ENCODE measurements around the gene CARF. TPM values are rescaled to one million over a fixed set of nuclear protein-coding genes. Genes with fewer than 3 reads are reported as not detected.

Gene CARF
- total and polyA plus RNA-seq, 2 donors from 2014 or later: 2.7 to 12.6 TPM

DNA sequence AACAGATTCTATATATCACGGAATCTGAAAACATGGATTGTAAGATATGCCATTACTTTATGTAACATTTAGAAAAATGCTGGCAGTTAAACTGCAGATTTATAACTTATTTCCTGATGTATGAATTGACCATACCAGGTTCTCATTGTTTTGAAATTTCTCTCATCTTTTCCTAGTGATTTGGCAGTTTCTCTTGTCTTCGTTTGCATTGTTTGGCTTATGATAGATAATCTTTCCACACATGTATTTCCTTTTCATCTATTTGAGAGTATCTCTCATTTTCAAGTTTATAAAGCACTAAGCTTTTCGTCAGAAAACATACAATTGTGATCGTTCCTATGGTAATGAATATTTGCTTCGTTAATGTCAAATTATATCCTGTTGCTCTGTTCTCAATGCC, 118.9 kb downstream of the CARF start:
- Histone ChIP-seq H3K9ac (ENCODE audit: low read length in 3 of 3) (no peak overlapping the region), H3K4me3 (ENCODE audit: low read length in 3 of 3) (no peak overlapping the region), H3K27me3 (ENCODE audit: control insufficient read depth, insufficient read depth, low read length) (no peaks in the 10 kb centered on the region), H3K27ac (ENCODE audit: low read depth in 2 of 2, low read length in 2 of 2) (no peak overlapping the region), H3K4me1 (ENCODE audit: control insufficient read depth in 2 of 3, insufficient read depth in 2 of 3, low read depth in 1 of 3, low read length in 3 of 3) (peaks cover 0 to 3% (median 0%) of the 10 kb centered on the region in 3 donors), H3K36me3 (ENCODE audit: control insufficient read depth in 2 of 3, insufficient read depth in 3 of 3, low read length in 3 of 3) (no peaks in the 10 kb centered on the region), H3K9me3 (ENCODE audit: control insufficient read depth in 2 of 3, insufficient read depth in 1 of 3, low read length in 3 of 3) (no peaks in the 10 kb centered on the region)
- FAIRE-seq (no peak), DNase-seq (no peak)
- intact Hi-C loops (cut with DNase I): no loop called here
- TF ChIP-seq, protein P1, sequence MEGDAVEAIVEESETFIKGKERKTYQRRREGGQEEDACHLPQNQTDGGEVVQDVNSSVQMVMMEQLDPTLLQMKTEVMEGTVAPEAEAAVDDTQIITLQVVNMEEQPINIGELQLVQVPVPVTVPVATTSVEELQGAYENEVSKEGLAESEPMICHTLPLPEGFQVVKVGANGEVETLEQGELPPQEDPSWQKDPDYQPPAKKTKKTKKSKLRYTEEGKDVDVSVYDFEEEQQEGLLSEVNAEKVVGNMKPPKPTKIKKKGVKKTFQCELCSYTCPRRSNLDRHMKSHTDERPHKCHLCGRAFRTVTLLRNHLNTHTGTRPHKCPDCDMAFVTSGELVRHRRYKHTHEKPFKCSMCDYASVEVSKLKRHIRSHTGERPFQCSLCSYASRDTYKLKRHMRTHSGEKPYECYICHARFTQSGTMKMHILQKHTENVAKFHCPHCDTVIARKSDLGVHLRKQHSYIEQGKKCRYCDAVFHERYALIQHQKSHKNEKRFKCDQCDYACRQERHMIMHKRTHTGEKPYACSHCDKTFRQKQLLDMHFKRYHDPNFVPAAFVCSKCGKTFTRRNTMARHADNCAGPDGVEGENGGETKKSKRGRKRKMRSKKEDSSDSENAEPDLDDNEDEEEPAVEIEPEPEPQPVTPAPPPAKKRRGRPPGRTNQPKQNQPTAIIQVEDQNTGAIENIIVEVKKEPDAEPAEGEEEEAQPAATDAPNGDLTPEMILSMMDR (IDR thresholded peaks at IDR 0.05; ENCODE audit: borderline replicate concordance, extremely low read depth, insufficient read depth): no peak

DNA sequence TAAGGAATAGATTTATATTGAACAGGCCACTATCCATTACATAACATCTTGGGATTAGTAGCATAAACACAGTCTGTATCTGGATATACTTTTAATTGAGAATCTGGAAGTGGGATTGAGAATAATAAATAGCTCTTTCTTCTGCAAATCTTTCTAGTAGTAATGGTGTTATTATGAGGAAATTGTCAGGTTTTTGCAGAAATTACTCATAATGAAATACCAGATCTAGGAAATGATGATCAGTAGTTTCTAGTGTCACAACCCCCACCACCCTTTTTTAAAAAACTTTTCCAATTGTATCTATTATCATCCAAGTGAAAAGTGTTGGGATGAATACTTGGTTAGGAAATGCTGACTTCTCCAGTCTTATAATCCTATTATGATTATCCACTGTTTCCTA, 121.3 kb downstream of the CARF start:
- TF ChIP-seq, protein P1 (IDR thresholded peaks at IDR 0.05; ENCODE audit: borderline replicate concordance, extremely low read depth, insufficient read depth): no peak
- FAIRE-seq: no peak
- H3K27me3 ChIP-seq (ENCODE audit: control insufficient read depth, insufficient read depth, low read length): no peaks in the 10 kb centered on the region
- no peak overlapping the region for H3K9ac ChIP-seq (ENCODE audit: low read length in 3 of 3)
- H3K27ac ChIP-seq (ENCODE audit: low read depth in 2 of 2, low read length in 2 of 2): no peak overlapping the region
- no peak overlapping the region for H3K4me3 ChIP-seq (ENCODE audit: low read length in 3 of 3)
- DNase-seq: no peak
- H3K4me1 ChIP-seq (ENCODE audit: control insufficient read depth in 2 of 3, insufficient read depth in 2 of 3, low read depth in 1 of 3, low read length in 3 of 3): peaks cover 0 to 5% (median 0%) of the 10 kb centered on the region in 3 donors
- H3K9me3 ChIP-seq (ENCODE audit: control insufficient read depth in 2 of 3, insufficient read depth in 1 of 3, low read length in 3 of 3): no peaks in the 10 kb centered on the region
- intact Hi-C loops (cut with DNase I): no loop called here
- no peaks in the 10 kb centered on the region for H3K36me3 ChIP-seq (ENCODE audit: control insufficient read depth in 2 of 3, insufficient read depth in 3 of 3, low read length in 3 of 3)

DNA sequence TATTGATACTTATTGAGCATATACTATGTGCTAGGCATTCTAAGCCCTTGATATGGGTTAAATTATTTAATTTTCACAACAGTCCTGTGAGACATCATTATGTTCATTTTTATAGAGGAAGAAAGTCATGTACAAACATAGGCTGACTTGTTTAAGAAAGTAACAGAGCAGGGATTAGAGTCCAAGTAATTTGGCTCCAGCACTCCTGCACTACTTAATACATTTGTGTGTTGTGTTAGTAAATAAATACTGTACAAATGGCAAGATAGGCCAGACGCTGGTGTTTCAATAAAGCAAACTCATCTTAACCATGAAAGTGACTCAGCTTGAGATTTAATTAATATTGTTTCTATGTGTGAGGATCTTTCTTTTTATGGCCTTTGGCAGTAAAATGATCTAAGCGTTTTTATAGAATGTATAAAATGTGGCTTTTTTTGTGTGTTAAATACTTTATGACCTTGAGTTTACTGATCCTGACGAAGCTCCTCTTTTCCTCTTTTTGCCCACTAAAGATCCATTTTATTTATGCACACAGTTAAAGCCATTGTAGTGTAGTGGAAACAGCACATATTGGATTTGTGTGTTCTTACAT, 123.9 kb downstream of the CARF start:
- no peak overlapping the region for H3K4me3 ChIP-seq (ENCODE audit: low read length in 3 of 3)
- no peak for DNase-seq
- no peaks in the 10 kb centered on the region for H3K9me3 ChIP-seq (ENCODE audit: control insufficient read depth in 2 of 3, insufficient read depth in 1 of 3, low read length in 3 of 3)
- H3K9ac ChIP-seq (ENCODE audit: low read length in 3 of 3): no peak overlapping the region
- no peaks in the 10 kb centered on the region for H3K36me3 ChIP-seq (ENCODE audit: control insufficient read depth in 2 of 3, insufficient read depth in 3 of 3, low read length in 3 of 3)
- intact Hi-C loops (cut with DNase I): no loop called here
- H3K4me1 ChIP-seq (ENCODE audit: control insufficient read depth in 2 of 3, insufficient read depth in 2 of 3, low read depth in 1 of 3, low read length in 3 of 3): peaks cover 0 to 8% (median 3%) of the 10 kb centered on the region in 3 donors
- peak overlapping the region in 1 of 2 donors; percentile 80 for H3K27ac ChIP-seq (ENCODE audit: low read depth in 2 of 2, low read length in 2 of 2)
- TF ChIP-seq, protein P1 (IDR thresholded peaks at IDR 0.05; ENCODE audit: borderline replicate concordance, extremely low read depth, insufficient read depth): no peak
- no peaks in the 10 kb centered on the region for H3K27me3 ChIP-seq (ENCODE audit: control insufficient read depth, insufficient read depth, low read length)
- FAIRE-seq: no peak

Other genes starting within 250 kb of the CARF start
- 9.9 TPM for gene ICA1L, start 40.5 kb upstream of the CARF start, total RNA-seq
- gene ICA1L, start 40.5 kb upstream of the CARF start, polyA plus RNA-seq (ENCODE audit: insufficient read depth, low read depth, low replicate concordance): 1.5 TPM
- 37.8 TPM for gene WDR12, start 602 bp upstream of the CARF start, total RNA-seq
- 55.0 TPM for gene WDR12, start 602 bp upstream of the CARF start, polyA plus RNA-seq (ENCODE audit: insufficient read depth, low read depth, low replicate concordance)
- gene NBEAL1, start 102.6 kb downstream of the CARF start, total RNA-seq: 39.3 TPM
- gene NBEAL1, start 102.6 kb downstream of the CARF start, polyA plus RNA-seq (ENCODE audit: insufficient read depth, low read depth, low replicate concordance): 6.5 TPM